DOHH2 (cell line): ENCODE measurements around the gene CFAP61.

Experiments used
- H3F3A ChIP-seq: fragments of 200-600 bp; sonication (generic), shearing (Covaris generic); 2 replicates; pipeline ENCODE4 v1.6.0; 2016; ENCODE audit warnings: antibody characterized with exemption, mild to moderate bottlenecking; ENCODE audit not compliant: control insufficient read depth, insufficient read depth
- H3K27ac ChIP-seq: fragments of 200-600 bp; sonication (generic); 2 replicates; pipeline ENCODE4 v1.5.1; 2014; ENCODE audit warnings: low read depth, mild to moderate bottlenecking, low read length, moderate library complexity
- H3K27me3 ChIP-seq: fragments of 200-600 bp; sonication (generic); 2 replicates; pipeline ENCODE4 v1.6.1; 2014; ENCODE audit warnings: mild to moderate bottlenecking, low read length, mixed read lengths; ENCODE audit not compliant: control insufficient read depth
- H3K36me3 ChIP-seq: fragments of 200-600 bp; sonication (generic); 2 replicates; pipeline ENCODE4 v1.6.1; 2014; ENCODE audit warnings: mild to moderate bottlenecking, low read length, moderate library complexity, mixed read lengths; ENCODE audit not compliant: control insufficient read depth
- H3K4me1 ChIP-seq: fragments of 200-600 bp; sonication (generic); 2 replicates; pipeline ENCODE4 v1.6.1; 2014; ENCODE audit warnings: mild to moderate bottlenecking, low read length, mixed read lengths; ENCODE audit not compliant: control insufficient read depth
- H3K4me2 ChIP-seq: fragments of 200-600 bp; sonication (generic); 2 replicates; pipeline ENCODE4 v1.6.0; 2014; ENCODE audit warnings: mild to moderate bottlenecking, low read length, moderate library complexity
- H3K4me3 ChIP-seq: fragments of 200-600 bp; sonication (generic); 2 replicates; pipeline ENCODE4 v1.5.1; 2014; ENCODE audit warnings: mild to moderate bottlenecking, low read length, mixed read lengths
- H3K79me2 ChIP-seq: fragments of 200-600 bp; sonication (generic); 2 replicates; pipeline ENCODE4 v1.6.1; 2014; ENCODE audit warnings: mild to moderate bottlenecking, low read length, mixed read lengths; ENCODE audit not compliant: control insufficient read depth
- H3K9me2 ChIP-seq: fragments of 200-600 bp; sonication (generic); replicated peaks from 2 replicates; pipeline ENCODE4 v1.6.1; 2014; ENCODE audit warnings: mild to moderate bottlenecking, low read length, mixed read lengths; ENCODE audit not compliant: control insufficient read depth
- H3K9me3 ChIP-seq: fragments of 200-600 bp; sonication (generic); 2 replicates; pipeline ENCODE4 v1.6.1; 2014; ENCODE audit warnings: antibody characterized with exemption, low read length, mixed read lengths; ENCODE audit not compliant: control insufficient read depth, insufficient read depth
- H4K20me1 ChIP-seq: fragments of 200-600 bp; sonication (generic); 2 replicates; pipeline ENCODE4 v1.6.0; 2014; ENCODE audit warnings: low read depth, mild to moderate bottlenecking, antibody characterized with exemption, low read length, moderate library complexity; ENCODE audit not compliant: control insufficient read depth, insufficient read depth
- CTCF ChIP-seq: fragments of 200-600 bp; sonication (generic); IDR thresholded peaks from one replicate; pipeline ENCODE4 v1.5.1; 2014; ENCODE audit warnings: antibody characterized with exemption, mild to moderate bottlenecking, low read depth, low read length; ENCODE audit not compliant: poor library complexity, severe bottlenecking
- EZH2phosphoT487 ChIP-seq: fragments of 200-600 bp; sonication (generic); IDR thresholded peaks from 2 replicates; pipeline ENCODE4 v1.6.1; 2017; ENCODE audit warnings: borderline replicate concordance, mild to moderate bottlenecking, antibody characterized with exemption, low read length, moderate library complexity, mixed read lengths

The CFAP61 gene

GRCh38 chr20:20024942-20025341 lies 27.4 kb upstream of the CFAP61 start:
- Histone ChIP-seq H3K9me3 (no peaks in the 10 kb centered on the region), H3K4me1 (peaks cover 6% of the 10 kb centered on the region; the same call in 1 of the 2 replicates), H3K9me2 (no peaks in the 10 kb centered on the region), H4K20me1 (peaks cover 4% of the 10 kb centered on the region; the same call in 1 of the 2 replicates), H3F3A (peaks cover 2% of the 10 kb centered on the region; the same call in 1 of the 2 replicates), H3K4me2 (no peak overlapping the region), H3K27ac (no peak overlapping the region), H3K36me3 (peaks cover 89% of the 10 kb centered on the region), H3K79me2 (peaks cover 81% of the 10 kb centered on the region), H3K27me3 (no peaks in the 10 kb centered on the region), H3K4me3 (no peak overlapping the region)
- no peak for TF ChIP-seq CTCF
- no peak for TF ChIP-seq EZH2phosphoT487

- TF ChIP-seq CTCF: no peak
- TF ChIP-seq EZH2phosphoT487: no peak
- no peak overlapping the region for H3K4me3 ChIP-seq
- H3K4me1 ChIP-seq: no peaks in the 10 kb centered on the region
- H3K27me3 ChIP-seq: no peaks in the 10 kb centered on the region
- H3K4me2 ChIP-seq: no peak overlapping the region
- H4K20me1 ChIP-seq: peaks cover 4% of the 10 kb centered on the region; the same call in 1 of the 2 replicates
- H3K79me2 ChIP-seq: peaks cover 67% of the 10 kb centered on the region
- no peaks in the 10 kb centered on the region for H3K9me2 ChIP-seq
- peaks cover 14% of the 10 kb centered on the region; the same call in 1 of the 2 replicates for H3F3A ChIP-seq
- H3K36me3 ChIP-seq: peaks cover 89% of the 10 kb centered on the region
- H3K9me3 ChIP-seq: no peaks in the 10 kb centered on the region
- H3K27ac ChIP-seq: no peak overlapping the region
Measured at GRCh38 chr20:20027284-20027683, 25.0 kb upstream of the CFAP61 start.

GRCh38 chr20:20031790-20032189 lies 20.5 kb upstream of the CFAP61 start:
- Histone ChIP-seq H3K36me3 (peaks cover 94% of the 10 kb centered on the region), H3K27ac (no peak overlapping the region), H3K9me2 (no peaks in the 10 kb centered on the region), H3F3A (peaks cover 23% of the 10 kb centered on the region), H3K4me2 (no peak overlapping the region), H3K9me3 (no peaks in the 10 kb centered on the region), H3K79me2 (peaks cover 22% of the 10 kb centered on the region), H3K27me3 (no peaks in the 10 kb centered on the region), H4K20me1 (no peaks in the 10 kb centered on the region), H3K4me3 (no peak overlapping the region), H3K4me1 (no peaks in the 10 kb centered on the region)
- TF ChIP-seq CTCF: no peak
- no peak for TF ChIP-seq EZH2phosphoT487
